ENCODE results near the gene SMCP. TPM values are rescaled to one million over a fixed set of nuclear protein-coding genes. Genes with fewer than 3 reads are reported as not detected.

The SMCP gene
- total and polyA plus RNA-seq, 4 donors, result not detected

- no peak for DNase-seq (ENCODE audit: low spot score)
- Histone ChIP-seq H3K9me3 (ENCODE audit: control insufficient read depth in 4 of 4, low read length in 3 of 4) (no peaks in the 10 kb centered on the region), H3K4me3 (ENCODE audit: low read depth in 1 of 3, low read length in 3 of 3) (no peak overlapping the region), H3K36me3 (ENCODE audit: control insufficient read depth in 4 of 4, insufficient read depth in 3 of 4, low read depth in 1 of 4, low read length in 3 of 4) (no peaks in the 10 kb centered on the region), H3K27me3 (ENCODE audit: control insufficient read depth in 4 of 4, insufficient read depth in 4 of 4, low read length in 3 of 4) (no peaks in the 10 kb centered on the region), H3K9ac (ENCODE audit: low read depth in 1 of 2, low read length in 2 of 2) (no peak overlapping the region), H3K27ac (ENCODE audit: low read depth in 1 of 2, low read length in 2 of 2) (no peak overlapping the region), H3K4me1 (ENCODE audit: control insufficient read depth in 4 of 4, insufficient read depth in 4 of 4, low read length in 3 of 4) (peaks cover 0 to 6% (median 2%) of the 10 kb centered on the region in 4 donors)
- 67% methylated on average over 3 of the region's 3 CpGs for WGBS
- TF ChIP-seq CTCF (IDR thresholded peaks at IDR 0.05; ENCODE audit: low read depth, low read length, missing input control) (peak; percentile 61), FOXA1 (IDR thresholded peaks at IDR 0.05) (no peak), EGR1 (IDR thresholded peaks at IDR 0.05; ENCODE audit: low read depth in 2 of 2) (no peak), RAD21 (IDR thresholded peaks at IDR 0.05) (peak; percentile 82 to 92), NR2F2 (IDR thresholded peaks at IDR 0.05) (no peak)
Measured at GRCh38 chr1:152926091-152926490, 48.0 kb downstream of the SMCP start.

- 29% methylated on average over 3 of the region's 3 CpGs for WGBS
- no peak for TF ChIP-seq GABPA (IDR thresholded peaks at IDR 0.05 in 1 of 2, conservative IDR thresholded peaks at IDR 0.05 in 1 of 2)
- TF ChIP-seq ZBTB33 (IDR thresholded peaks at IDR 0.05), result no peak
- TF ChIP-seq HNF4A (conservative IDR thresholded peaks at IDR 0.05), result peak in 1 of 2 donors; percentile 70
- TF ChIP-seq HNF4G (IDR thresholded peaks at IDR 0.05), result no peak
- TF ChIP-seq JUND (IDR thresholded peaks at IDR 0.05), result peak in 1 of 2 donors; percentile 77
- no peak for TF ChIP-seq CTCF (IDR thresholded peaks at IDR 0.05; ENCODE audit: low read depth, low read length, missing input control)
- TF ChIP-seq YY1 (IDR thresholded peaks at IDR 0.05), result peak; percentile 19
- no peak for TF ChIP-seq SP1 (IDR thresholded peaks at IDR 0.05)
- no peak for TF ChIP-seq REST (IDR thresholded peaks at IDR 0.05)
- TF ChIP-seq TAF1 (conservative IDR thresholded peaks at IDR 0.05), result no peak
- TF ChIP-seq MAX (IDR thresholded peaks at IDR 0.05), result no peak
- peak; percentile 87 for TF ChIP-seq FOXA1 (IDR thresholded peaks at IDR 0.05)
- no peak for TF ChIP-seq ATF3 (IDR thresholded peaks at IDR 0.05)
- TF ChIP-seq NR2F2 (IDR thresholded peaks at IDR 0.05), result no peak
- peak in 1 of 2 donors; percentile 31 for TF ChIP-seq RAD21 (IDR thresholded peaks at IDR 0.05)
- peak; percentile 95 for TF ChIP-seq FOXA2 (IDR thresholded peaks at IDR 0.05)
- no peak for TF ChIP-seq EGR1 (IDR thresholded peaks at IDR 0.05; ENCODE audit: low read depth in 2 of 2)
- peak in 1 of 2 donors; percentile 71 for TF ChIP-seq RXRA (IDR thresholded peaks at IDR 0.05)
- Histone ChIP-seq H3K9me3 (ENCODE audit: control insufficient read depth in 4 of 4, low read length in 3 of 4) (no peaks in the 10 kb centered on the region), H3K4me1 (ENCODE audit: control insufficient read depth in 4 of 4, insufficient read depth in 4 of 4, low read length in 3 of 4) (peaks cover 0 to 6% (median 2%) of the 10 kb centered on the region in 4 donors), H3K27me3 (ENCODE audit: control insufficient read depth in 4 of 4, insufficient read depth in 4 of 4, low read length in 3 of 4) (no peaks in the 10 kb centered on the region), H3K4me3 (ENCODE audit: low read depth in 1 of 3, low read length in 3 of 3) (no peak overlapping the region), H3K36me3 (ENCODE audit: control insufficient read depth in 4 of 4, insufficient read depth in 3 of 4, low read depth in 1 of 4, low read length in 3 of 4) (no peaks in the 10 kb centered on the region), H3K9ac (ENCODE audit: low read depth in 1 of 2, low read length in 2 of 2) (no peak overlapping the region), H3K27ac (ENCODE audit: low read depth in 1 of 2, low read length in 2 of 2) (no peak overlapping the region)
- DNase-seq (ENCODE audit: low spot score), result no peak
Measured at GRCh38 chr1:152928671-152929070, 50.5 kb downstream of the SMCP start.

Measured in liver (tissue), 9 donors.